Astrocyte of the spinal cord (primary cell): ENCODE results near the gene ABCA3.

Experiments used
- DNase-seq: peaks from one replicate; pipeline ENCODE4 v3.0.0; 2011; ENCODE audit warnings: low read depth, low spot score
- H3K4me3 ChIP-seq: 2 replicates; pipeline ENCODE4 v1.5.1; 2011; ENCODE audit warnings: low read depth, mild to moderate bottlenecking, low read length, moderate library complexity
- in situ Hi-C: cut with HindIII; loops from 2 replicates; pipeline ENCODE4 v1.10.0; 2017; ENCODE audit warnings: low sequenced_read_pairs
- TF ChIP-seq, protein P1 (sequence below): IDR thresholded peaks from 2 replicates; pipeline ENCODE4 v1.5.1; 2012; ENCODE audit warnings: low read depth, mild to moderate bottlenecking, low read length, inconsistent platforms

The ABCA3 gene

GRCh38 chr16:2287916-2288547 lies 52.5 kb downstream of the ABCA3 start:
- TF ChIP-seq, protein P1, sequence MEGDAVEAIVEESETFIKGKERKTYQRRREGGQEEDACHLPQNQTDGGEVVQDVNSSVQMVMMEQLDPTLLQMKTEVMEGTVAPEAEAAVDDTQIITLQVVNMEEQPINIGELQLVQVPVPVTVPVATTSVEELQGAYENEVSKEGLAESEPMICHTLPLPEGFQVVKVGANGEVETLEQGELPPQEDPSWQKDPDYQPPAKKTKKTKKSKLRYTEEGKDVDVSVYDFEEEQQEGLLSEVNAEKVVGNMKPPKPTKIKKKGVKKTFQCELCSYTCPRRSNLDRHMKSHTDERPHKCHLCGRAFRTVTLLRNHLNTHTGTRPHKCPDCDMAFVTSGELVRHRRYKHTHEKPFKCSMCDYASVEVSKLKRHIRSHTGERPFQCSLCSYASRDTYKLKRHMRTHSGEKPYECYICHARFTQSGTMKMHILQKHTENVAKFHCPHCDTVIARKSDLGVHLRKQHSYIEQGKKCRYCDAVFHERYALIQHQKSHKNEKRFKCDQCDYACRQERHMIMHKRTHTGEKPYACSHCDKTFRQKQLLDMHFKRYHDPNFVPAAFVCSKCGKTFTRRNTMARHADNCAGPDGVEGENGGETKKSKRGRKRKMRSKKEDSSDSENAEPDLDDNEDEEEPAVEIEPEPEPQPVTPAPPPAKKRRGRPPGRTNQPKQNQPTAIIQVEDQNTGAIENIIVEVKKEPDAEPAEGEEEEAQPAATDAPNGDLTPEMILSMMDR = no peak
- in situ Hi-C loops = no loop called here
- no peak overlapping the region for H3K4me3 ChIP-seq
- no peak for DNase-seq

- in situ Hi-C loops = no loop called here
- TF ChIP-seq, protein P1 = no peak
Observed at GRCh38 chr16:2286550-2286949, 54.0 kb downstream of the ABCA3 start.

DNA sequence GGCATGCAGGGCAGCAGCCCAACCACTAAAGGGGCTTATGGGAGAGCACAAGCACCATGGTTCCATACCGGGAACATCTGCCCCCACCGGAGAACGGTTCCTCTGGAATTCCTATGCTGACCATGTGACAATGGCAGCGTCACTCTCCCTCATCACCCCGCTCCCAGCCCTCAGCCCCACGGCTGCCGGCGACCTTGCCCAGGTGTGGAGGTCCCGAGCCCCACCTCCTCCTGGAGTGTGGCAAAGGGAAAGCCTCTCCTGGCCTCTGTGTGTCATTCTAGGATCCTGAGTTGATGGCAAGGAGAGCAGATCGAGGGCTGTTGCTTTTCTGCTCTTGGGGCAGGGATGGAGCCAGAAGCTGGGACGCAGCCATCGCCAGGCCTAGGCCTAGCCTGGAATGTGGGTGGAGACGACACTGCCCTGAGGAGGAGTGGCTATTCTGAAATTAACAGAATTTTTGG lies 54.8 kb downstream of the ABCA3 start:
- no peak overlapping the region for H3K4me3 ChIP-seq
- TF ChIP-seq, protein P1 = no peak
- in situ Hi-C loops = no loop called here
- no peak for DNase-seq

More at GRCh38 chr16:2286550-2286949, 54.0 kb downstream of the ABCA3 start:
- H3K4me3 ChIP-seq = no peak overlapping the region
- no peak for DNase-seq

- DNase-seq = no peak
- TF ChIP-seq, protein P1 = no peak
- no peak overlapping the region for H3K4me3 ChIP-seq
Observed at GRCh38 chr16:2284797-2285576, 55.5 kb downstream of the ABCA3 start.

DNA sequence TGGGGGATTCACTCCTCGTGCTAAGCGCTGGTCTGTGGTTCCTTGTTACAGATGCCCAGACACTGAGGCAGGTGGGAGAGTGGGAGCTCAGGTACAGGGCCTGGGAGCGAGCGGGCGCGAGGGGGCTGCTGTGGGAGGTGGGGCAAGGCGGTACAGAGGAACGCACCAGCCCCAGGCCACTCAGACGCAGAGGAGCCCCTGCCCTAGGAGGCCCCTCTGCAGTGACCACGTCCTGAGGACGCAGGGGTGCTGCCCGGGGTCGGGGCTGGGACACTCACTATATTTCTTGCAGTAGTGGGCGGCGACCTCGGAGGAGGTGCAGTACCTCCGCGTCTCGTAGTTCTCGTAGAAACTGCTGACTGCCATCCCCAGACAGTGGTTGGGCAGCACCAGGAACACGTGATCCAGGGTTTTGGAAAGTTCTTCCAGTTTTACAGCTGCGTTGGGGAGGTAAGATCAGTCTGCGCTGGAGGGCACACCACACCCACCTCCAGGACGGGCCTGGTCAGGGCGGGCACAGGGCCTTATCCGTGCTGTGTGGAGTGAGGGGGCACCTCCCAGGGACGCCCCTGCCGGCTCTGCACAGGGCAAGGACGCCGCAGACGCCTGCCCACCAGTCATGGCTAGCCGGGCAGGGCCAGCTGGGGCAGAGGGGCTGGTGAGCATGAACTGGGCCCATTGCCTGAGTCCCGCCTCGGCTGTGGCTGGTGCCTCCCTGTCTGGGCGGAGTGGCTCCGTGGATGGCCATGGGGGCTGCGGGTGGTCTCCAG lies 56.3 kb downstream of the ABCA3 start:
- no peak overlapping the region for H3K4me3 ChIP-seq
- no peak for DNase-seq
- in situ Hi-C loops = no loop called here
- TF ChIP-seq, protein P1 = no peak

More at GRCh38 chr16:2284797-2285576, 55.5 kb downstream of the ABCA3 start:
- in situ Hi-C loops = no loop called here

DNA sequence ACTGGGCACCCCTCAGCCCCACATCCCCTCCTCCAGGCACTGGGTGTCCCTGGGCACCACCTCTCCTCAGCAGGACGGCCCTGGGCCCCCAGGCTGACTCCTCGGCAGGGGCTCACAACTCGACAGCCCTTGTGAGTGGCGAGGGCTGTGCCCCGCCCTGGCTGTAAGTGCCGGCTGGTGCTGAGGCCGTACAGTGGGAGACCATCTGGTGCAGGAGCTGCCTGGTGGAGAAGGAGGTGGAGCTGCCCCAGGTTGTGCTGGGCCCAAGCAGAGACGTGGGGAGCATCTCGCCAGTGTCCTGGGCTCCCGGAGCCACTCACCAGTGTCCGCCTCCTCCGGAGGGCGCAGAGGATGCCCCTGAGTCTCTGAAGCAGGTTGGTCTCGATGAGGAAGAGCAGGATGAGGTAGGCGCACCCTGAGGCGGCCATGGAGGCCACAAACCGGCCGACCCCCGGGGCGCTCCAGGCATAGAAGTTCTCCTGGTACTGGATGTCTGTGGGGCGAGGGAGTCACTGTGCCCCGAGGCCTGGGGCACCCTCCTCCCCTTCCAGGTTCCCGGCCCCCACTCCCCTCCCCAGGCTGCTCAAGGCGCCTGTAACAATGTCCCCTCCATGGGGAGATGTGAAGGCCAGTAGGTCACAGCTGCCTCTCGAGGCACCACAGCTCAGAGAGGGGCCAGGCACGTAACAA lies 57.5 kb downstream of the ABCA3 start:
- TF ChIP-seq, protein P1 = no peak
- DNase-seq = no peak
- no peak overlapping the region for H3K4me3 ChIP-seq
- in situ Hi-C loops = no loop called here
